OCI-LY7 (cell line): ENCODE data around the gene PNMA6E. TPM values are rescaled to one million over a fixed set of nuclear protein-coding genes. Genes with fewer than 3 reads are reported as not detected.

Experiments used
- BruUV-seq: library from RNA; stranded (reverse); fragments of 400-500 nt; replicated peaks from 2 replicates; lab custom pipeline; 2021; lab: Mats Ljungman, UMichigan
- CTCF ChIA-PET: fragments of 300-600 bp; sonication (Branson Sonifier 250); formaldehyde crosslinking; loops from one replicate; lab custom pipeline; 2022; ENCODE audit warnings: antibody characterized with exemption; ENCODE audit not compliant: unreplicated experiment; lab: Charles Lee
- POLR2A ChIA-PET: fragments of 300-600 bp; sonication (Branson Sonifier 250); formaldehyde crosslinking; loops from one replicate; lab custom pipeline; 2022; ENCODE audit warnings: antibody characterized with exemption; lab: Charles Lee
- DNase-seq: peaks from one replicate; pipeline ENCODE4 v3.0.0-alpha.2; 2015; ENCODE audit warnings: low spot score
- H2AFZ ChIP-seq: fragments of 200-600 bp; sonication (generic), shearing (Covaris generic); 2 replicates; pipeline ENCODE4 v1.6.1; 2014; ENCODE audit warnings: mild to moderate bottlenecking, antibody characterized with exemption, low read length, moderate library complexity
- H3K27ac ChIP-seq: fragments of 200-600 bp; sonication (generic); 2 replicates; pipeline ENCODE4 v1.5.1; 2014; ENCODE audit warnings: mixed run types, low read depth, mild to moderate bottlenecking, moderate library complexity, low read length, inconsistent platforms; ENCODE audit not compliant: poor library complexity, severe bottlenecking
- H3K36me3 ChIP-seq: fragments of 200-600 bp; sonication (generic); 2 replicates; pipeline ENCODE4 v1.6.1; 2014; ENCODE audit warnings: mild to moderate bottlenecking, antibody characterized with exemption, low read length, moderate library complexity, mixed read lengths; ENCODE audit not compliant: insufficient read depth
- H3K4me1 ChIP-seq: fragments of 200-600 bp; sonication (generic); 2 replicates; pipeline ENCODE4 v1.5.1; 2014; ENCODE audit warnings: mild to moderate bottlenecking, low read length; ENCODE audit not compliant: insufficient read depth, poor library complexity, severe bottlenecking
- H3K4me2 ChIP-seq: fragments of 200-600 bp; sonication (generic); 2 replicates; pipeline ENCODE4 v1.6.1; 2014; ENCODE audit warnings: mild to moderate bottlenecking, low read length
- H3K4me3 ChIP-seq: fragments of 200-600 bp; sonication (generic); 2 replicates; pipeline ENCODE4 v1.5.1; 2014; ENCODE audit warnings: mild to moderate bottlenecking, low read depth, low read length; ENCODE audit not compliant: poor library complexity, severe bottlenecking
- H3K79me2 ChIP-seq: fragments of 200-600 bp; sonication (generic); 2 replicates; pipeline ENCODE4 v1.6.1; 2016; ENCODE audit warnings: low read depth, mild to moderate bottlenecking, low read length, moderate library complexity, mixed read lengths; ENCODE audit not compliant: insufficient read depth
- H3K9me2 ChIP-seq: fragments of 200-600 bp; sonication (generic); 2 replicates; pipeline ENCODE4 v1.6.1; 2016; ENCODE audit warnings: mild to moderate bottlenecking, low read length, mixed read lengths; ENCODE audit not compliant: insufficient read depth
- H3K9me3 ChIP-seq: fragments of 200-600 bp; sonication (generic); 2 replicates; pipeline ENCODE4 v1.6.1; 2014; ENCODE audit warnings: mild to moderate bottlenecking, mixed run types, low read length, mixed read lengths
- H4K20me1 ChIP-seq: fragments of 200-600 bp; sonication (generic); 2 replicates; pipeline ENCODE4 v1.6.1; 2014; ENCODE audit warnings: mild to moderate bottlenecking, antibody characterized with exemption, low read length, moderate library complexity, mixed read lengths; ENCODE audit not compliant: insufficient read depth
- CTCF ChIP-seq: fragments of 200-600 bp; sonication (generic); conservative IDR thresholded peaks from 2 replicates; pipeline ENCODE4 v1.5.1; 2014; ENCODE audit warnings: mild to moderate bottlenecking, antibody characterized with exemption, low read length, moderate library complexity, mixed read lengths
- EZH2phosphoT487 ChIP-seq: fragments of 200-600 bp; sonication (generic); IDR thresholded peaks from 2 replicates; pipeline ENCODE4 v1.6.1; 2018; ENCODE audit warnings: low read depth, borderline replicate concordance, mild to moderate bottlenecking, mixed run types, antibody characterized with exemption, low read length, moderate library complexity, mixed read lengths
- intact Hi-C: fragments of 100-400 bp; cut with micrococcal nuclease; formaldehyde crosslinking; loops from one replicate; pipeline ENCODE4 v1.10.0; 2022; ENCODE audit not compliant: unreplicated experiment
- total RNA-seq, 2 experiments: library from RNA; depleted of rRNA in 1 of 2; stranded (reverse); fragments of >200 nt in 1 of 2; shearing (Covaris generic) in 1 of 2; gene quantifications; 2 replicates each; pipeline ENCODE4 v1.2.3, GENCODE V29; 2014 to 2022

Gene PNMA6E
- total RNA-seq, 2 experiments from 2014 or later = not detected

GRCh38 chrX:153397256-153397960 lies 3.7 kb downstream of the PNMA6E start:
- H2AFZ ChIP-seq = no peak overlapping the region
- no TSS peak for BruUV-seq
- TF ChIP-seq EZH2phosphoT487 = no peak
- TF ChIP-seq CTCF = no peak

GRCh38 chrX:153396320-153397195 lies 4.6 kb downstream of the PNMA6E start:
- Histone ChIP-seq H2AFZ (no peak overlapping the region), H3K79me2 (no peaks in the 10 kb centered on the region), H3K4me1 (no peaks in the 10 kb centered on the region), H3K9me3 (no peaks in the 10 kb centered on the region), H3K27ac (no peak overlapping the region), H3K36me3 (no peaks in the 10 kb centered on the region), H3K4me3 (no peak overlapping the region), H3K9me2 (no peaks in the 10 kb centered on the region), H4K20me1 (no peaks in the 10 kb centered on the region), H3K4me2 (no peak overlapping the region)
- no peak for TF ChIP-seq EZH2phosphoT487
- TF ChIP-seq CTCF = no peak
- ChIA-PET CTCF (no interaction called here), POLR2A (no interaction called here)
- intact Hi-C loops = no loop called here
- BruUV-seq = no TSS peak
- DNase-seq = no peak

More at GRCh38 chrX:153397256-153397960, 3.7 kb downstream of the PNMA6E start:
- DNase-seq = no peak
- no peaks in the 10 kb centered on the region for H3K36me3 ChIP-seq
- no peaks in the 10 kb centered on the region for H4K20me1 ChIP-seq
- no peak overlapping the region for H3K27ac ChIP-seq
- H3K79me2 ChIP-seq = no peaks in the 10 kb centered on the region
- intact Hi-C loops = no loop called here
- no peaks in the 10 kb centered on the region for H3K9me3 ChIP-seq
- ChIA-PET POLR2A (no interaction called here), CTCF (interaction anchor here (0.6 kb wide), 1 partner anchor 222 kb away, joined by 3 read pairs; no protein-coding TSS in a partner anchor)
- H3K4me1 ChIP-seq = no peaks in the 10 kb centered on the region
- H3K4me2 ChIP-seq = no peak overlapping the region
- no peaks in the 10 kb centered on the region for H3K9me2 ChIP-seq
- no peak overlapping the region for H3K4me3 ChIP-seq
